BE2C (cell line): Measurements from ENCODE around the gene DRAXIN.

Experiments used
- DNase-seq: peaks from one replicate; pipeline ENCODE4 v3.0.0-alpha.2; 2020
- H3K27me3 ChIP-seq: fragments of 250-450 bp; sonication (Bioruptor Pico); 2 replicates; pipeline ENCODE4 v1.5.1; 2020; ENCODE audit warnings: mild to moderate bottlenecking
- H3K36me3 ChIP-seq: fragments of 250-450 bp; sonication (Bioruptor Pico); 2 replicates; pipeline ENCODE4 v1.5.1; 2020; ENCODE audit warnings: mild to moderate bottlenecking
- H3K4me1 ChIP-seq: fragments of 250-450 bp; sonication (Bioruptor Pico); 2 replicates; pipeline ENCODE4 v1.5.1; 2020
- H3K4me3 ChIP-seq: 2 replicates; pipeline ENCODE4 v1.5.1; 2011; ENCODE audit warnings: low read depth, low read length
- H3K9me3 ChIP-seq: fragments of 250-450 bp; sonication (Bioruptor Pico); 2 replicates; pipeline ENCODE4 v1.5.1; 2020
- CTCF ChIP-seq: IDR thresholded peaks from 2 replicates; pipeline ENCODE4 v1.5.1; 2012; ENCODE audit warnings: mild to moderate bottlenecking, low read depth, low read length

Gene DRAXIN

GRCh38 chr1:11654137-11654938 is 37.2 kb upstream of the DRAXIN start, which contains the start of the genes FBXO2 and FBXO44:
TSS of gene FBXO2 (minus strand) at chr1:11654429. CDS start at chr1:11654340, 89 bp downstream.
TSS of gene FBXO44 (plus strand) at chr1:11654877. CDS start at chr1:11655836, 959 bp downstream.
- Histone ChIP-seq H3K4me1 (no peaks in the 10 kb centered on the region), H3K27me3 (no peaks in the 10 kb centered on the region), H3K4me3 (peak within 1 kb of the TSS; percentile 48), H3K9me3 (no peaks in the 10 kb centered on the region), H3K36me3 (no peaks in the 10 kb centered on the region)
- DNase-seq: no peak
- TF ChIP-seq CTCF: no peak

GRCh38 chr1:11654939-11655808 is 36.3 kb upstream of the DRAXIN start:
- Histone ChIP-seq H3K36me3 (no peaks in the 10 kb centered on the region), H3K9me3 (no peaks in the 10 kb centered on the region), H3K27me3 (no peaks in the 10 kb centered on the region), H3K4me3 (peak overlapping the region; percentile 43), H3K4me1 (no peaks in the 10 kb centered on the region)
- no peak for TF ChIP-seq CTCF
- no peak for DNase-seq

- Histone ChIP-seq H3K9me3 (no peaks in the 10 kb centered on the region), H3K4me3 (no peak overlapping the region), H3K4me1 (no peaks in the 10 kb centered on the region), H3K36me3 (no peaks in the 10 kb centered on the region), H3K27me3 (no peaks in the 10 kb centered on the region)
- DNase-seq: no peak
- TF ChIP-seq CTCF: no peak
Measured at GRCh38 chr1:11657654-11658053, 33.9 kb upstream of the DRAXIN start.

GRCh38 chr1:11658542-11658941 is 33.0 kb upstream of the DRAXIN start:
- no peak for DNase-seq
- TF ChIP-seq CTCF: no peak
- no peaks in the 10 kb centered on the region for H3K9me3 ChIP-seq
- no peaks in the 10 kb centered on the region for H3K4me1 ChIP-seq
- H3K36me3 ChIP-seq: no peaks in the 10 kb centered on the region
- H3K27me3 ChIP-seq: no peaks in the 10 kb centered on the region
- no peak overlapping the region for H3K4me3 ChIP-seq

GRCh38 chr1:11659748-11660147 is 31.8 kb upstream of the DRAXIN start:
- no peaks in the 10 kb centered on the region for H3K4me1 ChIP-seq
- H3K4me3 ChIP-seq: no peak overlapping the region
- no peaks in the 10 kb centered on the region for H3K9me3 ChIP-seq
- H3K36me3 ChIP-seq: no peaks in the 10 kb centered on the region
- H3K27me3 ChIP-seq: no peaks in the 10 kb centered on the region
- TF ChIP-seq CTCF: no peak
- no peak for DNase-seq
